ENCODE results near the gene RFESD.

DNA sequence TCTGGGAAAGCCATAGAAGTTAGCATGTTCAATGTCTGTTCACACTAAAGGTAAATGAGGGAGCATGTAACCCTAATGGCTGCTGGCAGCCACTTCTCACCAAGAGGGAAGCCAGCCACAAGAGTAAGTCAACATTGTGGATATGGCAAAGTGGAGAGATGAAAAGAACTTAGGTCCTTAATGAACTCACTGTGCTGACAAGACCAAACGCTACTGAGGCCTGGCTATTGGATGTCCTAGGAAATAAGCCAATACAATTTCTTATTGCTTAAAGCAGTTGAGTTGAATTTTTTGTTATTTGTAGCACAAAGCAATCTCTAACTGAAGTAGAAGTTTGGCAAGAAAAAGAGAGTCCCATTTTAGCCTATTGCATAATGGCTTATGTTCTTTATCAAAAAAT, 19.9 kb upstream of the RFESD start:
- TF ChIP-seq, protein P1, sequence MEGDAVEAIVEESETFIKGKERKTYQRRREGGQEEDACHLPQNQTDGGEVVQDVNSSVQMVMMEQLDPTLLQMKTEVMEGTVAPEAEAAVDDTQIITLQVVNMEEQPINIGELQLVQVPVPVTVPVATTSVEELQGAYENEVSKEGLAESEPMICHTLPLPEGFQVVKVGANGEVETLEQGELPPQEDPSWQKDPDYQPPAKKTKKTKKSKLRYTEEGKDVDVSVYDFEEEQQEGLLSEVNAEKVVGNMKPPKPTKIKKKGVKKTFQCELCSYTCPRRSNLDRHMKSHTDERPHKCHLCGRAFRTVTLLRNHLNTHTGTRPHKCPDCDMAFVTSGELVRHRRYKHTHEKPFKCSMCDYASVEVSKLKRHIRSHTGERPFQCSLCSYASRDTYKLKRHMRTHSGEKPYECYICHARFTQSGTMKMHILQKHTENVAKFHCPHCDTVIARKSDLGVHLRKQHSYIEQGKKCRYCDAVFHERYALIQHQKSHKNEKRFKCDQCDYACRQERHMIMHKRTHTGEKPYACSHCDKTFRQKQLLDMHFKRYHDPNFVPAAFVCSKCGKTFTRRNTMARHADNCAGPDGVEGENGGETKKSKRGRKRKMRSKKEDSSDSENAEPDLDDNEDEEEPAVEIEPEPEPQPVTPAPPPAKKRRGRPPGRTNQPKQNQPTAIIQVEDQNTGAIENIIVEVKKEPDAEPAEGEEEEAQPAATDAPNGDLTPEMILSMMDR (IDR thresholded peaks at IDR 0.05) = no peak
- TF ChIP-seq POLR2A (IDR thresholded peaks at IDR 0.05) = no peak
- TF ChIP-seq POLR2AphosphoS5 (IDR thresholded peaks at IDR 0.05) = no peak

Data from sigmoid colon (tissue), 4 donors.